GM21576 (cell line): Measurements from ENCODE around the gene C1orf87.

Experiments
- ATAC-seq: cut with Tn5 transposase; IDR thresholded peaks from one replicate; pipeline ENCODE4 v1.9.1; 2021; ENCODE audit warnings: mild to moderate bottlenecking, moderate library complexity; ENCODE audit not compliant: unreplicated experiment

Gene C1orf87

DNA sequence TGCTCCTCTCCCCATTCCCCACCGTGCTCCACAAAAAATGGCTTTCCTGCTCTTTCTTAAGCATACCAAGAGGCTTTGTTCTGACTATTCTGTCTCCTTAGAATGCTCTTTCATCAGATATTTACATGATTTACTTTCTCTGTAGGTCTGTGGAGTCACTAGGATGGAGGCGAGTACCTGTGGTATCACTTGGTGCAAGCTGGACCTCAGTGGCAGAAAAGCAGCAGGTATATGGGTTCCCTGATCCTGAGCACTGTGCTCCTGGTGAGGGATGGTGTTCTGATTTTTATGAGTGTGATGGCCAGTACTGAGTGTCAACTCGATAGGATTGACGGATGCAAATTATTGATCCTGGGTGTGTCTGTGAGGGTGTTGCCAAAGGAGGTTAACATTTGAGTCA is 10.0 kb downstream of the C1orf87 start:
- ATAC-seq = no peak

DNA sequence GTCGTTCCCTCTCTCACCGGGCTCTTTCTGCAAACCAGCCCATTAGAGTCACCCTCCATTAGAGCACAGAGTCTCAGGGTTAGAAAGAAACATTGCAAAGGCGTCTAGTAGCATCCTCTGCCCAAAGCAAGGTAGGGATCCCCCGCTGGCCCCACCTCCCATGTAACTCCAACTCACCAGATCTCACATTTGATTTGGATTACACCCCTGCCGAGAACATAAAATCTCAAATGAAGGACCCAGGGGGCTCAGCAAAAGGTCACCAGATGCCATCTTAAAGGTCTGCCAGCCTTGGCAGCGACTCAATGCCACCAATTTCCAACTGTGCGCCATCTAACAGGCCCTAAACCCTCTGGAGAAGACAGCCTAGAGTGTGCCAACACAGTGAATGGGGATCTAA is 14.1 kb downstream of the C1orf87 start:
- ATAC-seq = no peak

DNA sequence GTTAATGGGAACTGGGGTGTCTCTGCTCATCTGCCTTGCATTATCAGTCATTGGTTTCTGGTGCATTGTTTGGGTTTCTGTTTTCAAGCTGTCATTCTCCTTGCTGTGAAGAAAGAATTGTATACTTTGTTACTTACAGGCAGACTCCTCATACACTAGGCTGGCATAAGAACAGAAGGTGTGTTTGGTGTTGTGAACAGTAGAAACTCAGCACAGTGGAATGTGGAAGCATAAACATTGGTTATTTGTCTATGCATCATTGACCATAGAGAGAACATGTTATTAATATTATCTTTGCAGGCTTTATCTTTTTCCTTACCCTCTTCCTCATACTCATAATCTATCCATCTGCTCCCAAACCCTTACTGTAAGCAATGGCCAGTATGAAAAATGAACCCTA is 18.2 kb downstream of the C1orf87 start:
- ATAC-seq = no peak

DNA sequence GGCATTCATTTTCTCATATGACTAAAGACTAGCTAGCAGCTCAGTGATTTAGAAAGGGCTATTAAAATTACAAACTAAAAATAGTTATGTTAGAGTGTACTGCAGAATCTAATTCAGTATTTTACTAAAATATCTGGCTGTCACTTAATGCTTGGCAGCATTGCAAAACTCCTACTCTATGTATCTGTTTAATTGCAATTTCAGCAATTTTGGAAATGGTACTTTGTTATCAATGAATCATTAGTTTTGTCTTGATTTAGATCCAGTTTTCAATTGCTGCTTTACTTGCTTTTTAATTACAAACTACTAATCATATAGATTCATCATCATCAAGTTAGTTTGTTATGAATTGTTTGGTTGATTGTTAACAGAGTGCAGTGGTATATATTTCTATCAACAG is 19.2 kb downstream of the C1orf87 start:
- ATAC-seq = no peak

DNA sequence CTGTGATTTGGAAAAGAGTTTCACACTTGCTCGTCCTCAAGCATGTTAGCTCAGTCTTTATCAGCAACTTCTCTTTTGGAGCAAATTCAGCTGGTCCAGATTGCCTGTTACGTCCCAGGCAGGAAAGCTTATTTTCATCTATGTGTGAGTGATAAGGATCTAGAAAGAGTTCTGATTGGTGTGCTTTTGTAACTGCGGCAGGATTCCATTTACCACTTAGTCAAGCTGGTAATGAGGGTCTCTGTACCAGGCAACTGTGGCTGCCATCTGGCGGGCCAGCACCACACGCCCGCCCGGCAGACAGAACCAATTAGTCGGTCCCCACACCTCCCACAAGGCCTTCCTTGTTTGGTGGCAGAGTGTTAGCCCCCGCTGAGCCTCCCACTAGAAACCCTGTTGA is 21.0 kb downstream of the C1orf87 start:
- ATAC-seq = no peak

DNA sequence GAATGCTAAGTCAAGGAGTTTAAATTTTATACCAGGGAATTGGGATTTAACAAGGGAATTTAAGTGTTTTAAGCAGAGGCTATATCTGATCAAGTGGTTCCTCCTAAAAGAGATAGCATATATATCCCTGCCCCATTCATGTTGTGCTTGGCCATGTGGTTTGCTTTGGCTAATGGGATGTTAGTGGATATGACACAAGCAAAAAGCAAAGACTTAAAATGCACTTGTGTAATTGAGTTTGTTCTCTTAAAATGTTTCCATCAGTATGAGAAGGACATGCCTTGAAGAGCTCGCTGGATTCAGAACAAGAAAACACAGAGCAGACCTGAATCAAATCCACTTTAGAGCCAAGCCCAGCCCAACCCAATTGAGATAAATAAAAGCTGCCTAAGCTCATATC is 22.4 kb downstream of the C1orf87 start:
- ATAC-seq = no peak

DNA sequence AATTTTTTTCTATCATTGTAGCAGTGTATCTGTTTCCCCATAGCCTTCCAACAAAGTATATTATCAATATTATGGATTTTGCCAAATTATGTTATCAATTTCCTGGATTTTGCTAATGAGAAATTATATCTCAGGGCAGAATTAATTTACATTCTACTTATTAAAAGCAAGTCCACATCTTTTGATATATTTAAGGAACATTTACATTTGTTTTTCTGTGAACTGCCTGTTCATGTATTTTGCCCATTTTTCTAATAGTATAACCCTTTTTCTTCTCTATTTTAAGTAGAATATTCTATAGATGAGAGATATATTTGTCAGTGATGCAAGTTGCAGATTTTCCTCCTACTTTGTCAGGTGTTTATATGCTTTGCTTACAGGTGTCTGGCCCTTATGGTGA is 24.4 kb downstream of the C1orf87 start:
- ATAC-seq = no peak

DNA sequence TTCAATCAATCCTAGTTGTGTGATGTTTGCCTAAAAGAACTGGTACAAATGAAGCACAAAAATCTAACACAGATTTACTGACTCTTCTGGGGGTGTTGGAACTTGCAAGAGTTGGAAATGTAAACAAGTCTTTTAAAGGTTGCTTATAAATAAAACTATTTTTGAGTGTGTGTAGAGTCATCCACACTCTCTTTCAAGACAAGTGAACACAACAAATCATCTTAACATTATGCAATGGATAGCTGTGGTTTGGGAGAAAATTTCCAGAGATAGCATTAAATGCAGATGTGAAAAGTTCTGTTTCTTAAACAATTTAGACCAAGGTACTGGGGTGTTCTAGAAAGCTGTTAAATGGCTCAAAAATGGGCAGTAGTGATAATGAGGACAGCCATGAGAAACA is 28.7 kb downstream of the C1orf87 start:
- ATAC-seq = no peak

DNA sequence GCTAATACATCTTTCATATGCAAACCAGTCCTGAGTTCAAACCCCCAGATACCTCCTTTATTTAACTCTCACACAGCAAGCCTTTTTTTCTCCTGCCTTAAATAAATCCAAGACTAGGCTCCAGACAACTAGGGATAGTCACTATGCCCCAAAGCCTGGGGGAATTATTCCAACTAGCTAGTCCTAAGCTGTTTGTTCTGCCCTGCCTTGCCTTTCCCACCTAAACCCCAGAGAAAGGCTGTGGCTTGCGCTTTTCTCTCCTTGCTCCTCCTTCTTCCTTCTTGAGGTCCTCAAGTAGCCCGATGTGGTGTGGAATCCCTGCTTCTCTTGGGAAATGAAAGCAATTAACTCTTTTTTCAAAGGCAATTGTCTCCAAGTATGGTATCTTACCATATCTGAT is 31.8 kb downstream of the C1orf87 start:
- ATAC-seq = no peak

DNA sequence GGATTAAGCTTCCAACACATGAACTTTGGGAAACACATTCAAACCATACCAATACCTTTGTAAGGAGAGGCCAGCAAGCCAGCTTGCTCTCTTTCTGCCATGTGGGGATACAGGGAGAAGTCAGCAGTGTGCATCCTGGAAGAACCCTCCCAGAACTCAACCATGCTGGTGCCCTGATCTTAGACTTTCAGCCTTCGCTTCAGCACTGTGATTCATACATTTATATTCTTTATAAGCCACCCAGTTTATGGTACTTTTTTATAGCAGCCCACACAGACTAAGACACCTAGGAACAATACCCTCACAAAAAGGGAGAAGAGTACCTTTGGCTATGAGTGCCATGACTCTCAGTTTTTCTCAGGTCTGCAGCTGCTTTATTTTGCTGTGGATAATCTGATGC is 35.9 kb downstream of the C1orf87 start:
- ATAC-seq = no peak

DNA sequence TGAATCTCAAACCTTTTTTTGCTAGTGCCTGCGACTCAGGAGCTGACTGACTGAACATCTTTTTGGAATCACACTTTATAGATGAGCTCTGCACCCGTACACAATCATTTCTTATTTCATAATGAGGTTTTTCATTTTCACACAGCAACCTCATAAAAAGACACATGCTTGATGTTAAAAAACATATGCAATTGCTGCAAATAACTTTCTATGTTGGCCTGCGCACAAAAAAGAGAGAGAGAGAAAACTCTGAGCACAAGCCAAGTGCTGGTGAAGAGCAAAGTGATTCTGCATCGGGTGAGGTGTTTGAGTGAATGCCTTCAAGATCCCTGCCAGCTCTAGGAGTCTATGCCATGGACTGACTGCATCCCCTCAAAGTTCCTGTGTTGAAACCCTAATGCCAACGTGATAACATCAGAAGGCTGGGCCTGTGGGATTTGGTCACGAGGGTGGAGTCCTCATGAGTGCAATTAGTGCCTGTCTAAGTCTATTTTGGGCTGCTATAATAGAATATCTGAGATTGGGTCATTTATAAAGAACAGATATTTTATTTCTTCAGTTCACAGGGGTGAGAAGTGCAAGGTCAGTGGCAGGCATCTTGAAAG is 36.6 kb downstream of the C1orf87 start:
- ATAC-seq = no peak

DNA sequence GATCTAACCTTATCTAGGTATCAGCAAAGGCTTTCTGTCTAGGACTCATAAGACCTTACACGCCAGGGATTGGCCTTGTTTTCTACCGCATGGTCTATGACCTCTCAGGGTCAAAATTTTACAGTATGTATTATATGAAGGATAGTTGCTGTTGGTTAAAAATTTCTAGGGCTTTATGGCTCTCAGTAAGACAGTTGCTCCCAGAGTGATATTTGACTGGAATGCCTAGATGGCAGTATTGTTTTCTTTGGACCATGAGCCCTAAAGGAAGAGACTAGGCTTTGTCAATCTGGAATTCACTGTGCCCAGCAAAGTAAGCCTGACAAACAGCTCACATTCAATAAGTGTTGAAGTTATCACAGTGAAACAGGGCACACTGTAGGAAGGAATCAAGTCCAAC is 37.6 kb downstream of the C1orf87 start:
- no peak for ATAC-seq

DNA sequence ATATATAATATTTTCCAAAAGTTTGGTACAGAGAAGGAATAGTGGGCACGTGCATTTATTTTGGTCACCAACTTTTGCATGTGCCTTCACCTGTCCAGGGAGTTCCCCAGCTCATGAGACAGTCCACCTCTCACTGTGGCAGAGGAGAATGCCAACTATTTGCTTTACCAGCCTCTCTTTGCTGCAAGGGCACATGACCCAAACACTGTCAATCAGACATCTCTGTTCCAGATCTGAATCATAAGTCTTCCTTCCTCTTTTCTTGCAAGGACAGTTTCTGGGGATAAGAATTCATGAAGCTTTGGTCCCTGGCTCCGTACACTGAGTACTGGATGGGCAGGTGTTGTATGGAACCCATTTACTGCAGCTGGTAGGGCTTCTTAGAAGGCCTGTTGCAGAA is 38.6 kb downstream of the C1orf87 start:
- no peak for ATAC-seq

DNA sequence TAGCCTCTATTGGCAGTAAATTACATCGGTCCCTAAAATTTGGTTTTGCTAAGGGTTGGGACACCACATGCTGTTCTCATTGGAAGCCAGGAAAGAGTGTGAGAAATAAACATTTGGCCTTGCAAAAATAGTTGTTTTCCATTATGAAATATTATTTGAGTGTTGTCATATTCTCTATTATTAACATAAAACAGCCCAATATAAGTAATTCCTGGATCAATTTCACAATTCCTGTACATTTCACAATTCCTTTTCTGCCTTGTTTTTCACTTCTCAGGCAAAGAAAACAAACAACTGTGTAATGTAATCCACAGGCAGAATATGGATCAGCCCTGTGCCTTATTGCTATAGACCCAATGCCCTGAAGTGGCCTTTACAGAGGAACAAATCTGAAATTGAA is 40.5 kb downstream of the C1orf87 start:
- ATAC-seq = no peak

DNA sequence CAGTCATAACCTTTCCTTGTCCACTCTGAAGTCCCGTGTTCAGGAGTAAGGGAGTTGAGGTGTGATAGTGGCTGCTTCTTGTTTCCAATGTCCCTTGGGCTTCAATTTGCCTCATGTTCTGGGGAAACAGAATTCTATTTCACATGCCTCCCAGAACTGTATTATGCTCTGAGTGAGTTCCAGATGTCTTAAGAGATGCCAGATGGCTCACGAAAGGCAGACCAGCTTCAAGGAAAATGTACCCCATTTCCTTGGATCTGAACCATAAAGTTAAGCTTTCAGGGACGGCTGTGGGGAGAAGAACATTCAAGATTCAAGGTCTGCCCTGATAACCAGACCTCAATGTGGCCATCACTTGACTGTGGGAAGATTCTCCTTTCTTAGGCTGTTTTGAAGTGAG is 42.4 kb downstream of the C1orf87 start:
- no peak for ATAC-seq

DNA sequence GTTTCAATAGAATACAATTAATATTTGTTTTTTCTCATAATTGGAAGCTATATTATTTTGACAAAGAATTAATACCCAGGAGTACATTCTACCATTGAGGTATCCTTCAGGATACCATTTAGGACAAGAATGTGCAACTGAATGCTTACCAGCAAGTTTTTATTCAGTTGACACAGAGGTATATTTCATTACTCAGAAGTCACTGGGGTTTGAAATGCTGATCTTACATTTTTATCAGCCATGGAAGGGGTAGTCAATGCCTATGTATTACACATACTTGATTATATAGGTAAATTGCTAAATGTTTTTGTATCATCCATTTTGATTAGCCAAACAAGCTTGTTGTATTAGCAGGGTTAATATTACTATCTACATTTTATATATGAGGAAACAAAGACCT is 48.0 kb downstream of the C1orf87 start:
- no peak for ATAC-seq

DNA sequence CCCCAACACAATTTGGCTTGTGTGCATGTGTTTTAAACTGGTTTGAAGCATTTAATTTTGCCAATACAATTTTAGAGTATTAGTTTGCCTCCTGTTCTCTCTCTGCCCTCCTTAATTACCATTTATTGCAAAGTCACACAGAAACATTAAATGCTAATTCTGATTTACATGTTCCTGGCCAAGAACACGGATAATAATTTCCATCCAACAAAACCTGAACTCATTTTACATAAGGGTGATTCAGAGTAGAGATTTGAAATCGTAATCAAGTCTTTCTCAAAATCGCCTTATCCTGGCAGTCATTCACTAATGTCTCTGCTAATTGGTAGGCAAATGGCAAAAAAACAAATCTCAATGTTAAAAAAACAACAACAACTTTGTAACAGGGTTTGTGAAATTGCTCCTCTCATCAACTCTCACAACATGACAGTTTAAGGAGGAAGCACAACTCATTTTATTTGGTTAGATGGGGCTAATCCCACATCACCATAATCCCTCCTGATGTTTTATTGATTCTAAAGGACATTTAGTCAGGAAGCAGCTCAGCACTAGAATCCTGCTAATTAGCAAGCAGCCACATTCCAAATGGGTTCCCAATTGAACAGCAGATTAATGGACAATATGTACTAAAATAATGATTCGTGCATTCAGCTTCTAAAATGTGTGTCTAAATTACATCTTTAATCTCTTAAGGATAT is 55.9 kb downstream of the C1orf87 start:
- ATAC-seq = no peak

DNA sequence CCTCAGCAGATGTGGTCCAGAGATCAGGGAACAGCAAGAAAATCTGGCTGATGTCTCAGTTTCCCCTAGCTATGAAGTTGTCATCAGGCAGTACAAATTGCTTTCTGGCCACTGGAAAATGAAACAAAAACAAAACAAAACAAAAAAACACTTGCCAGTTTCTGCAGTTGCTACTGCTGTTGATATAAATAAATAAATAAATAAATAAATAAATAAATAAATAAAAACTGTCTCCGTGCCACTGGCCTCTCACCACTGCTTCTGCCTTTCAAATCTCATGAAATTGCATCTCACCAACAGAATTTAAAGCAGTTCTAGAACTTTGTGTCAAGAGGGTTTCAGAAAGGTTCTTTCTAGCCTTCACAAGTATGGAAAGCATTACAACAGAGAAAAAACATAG is 62.9 kb downstream of the C1orf87 start:
- no peak for ATAC-seq

DNA sequence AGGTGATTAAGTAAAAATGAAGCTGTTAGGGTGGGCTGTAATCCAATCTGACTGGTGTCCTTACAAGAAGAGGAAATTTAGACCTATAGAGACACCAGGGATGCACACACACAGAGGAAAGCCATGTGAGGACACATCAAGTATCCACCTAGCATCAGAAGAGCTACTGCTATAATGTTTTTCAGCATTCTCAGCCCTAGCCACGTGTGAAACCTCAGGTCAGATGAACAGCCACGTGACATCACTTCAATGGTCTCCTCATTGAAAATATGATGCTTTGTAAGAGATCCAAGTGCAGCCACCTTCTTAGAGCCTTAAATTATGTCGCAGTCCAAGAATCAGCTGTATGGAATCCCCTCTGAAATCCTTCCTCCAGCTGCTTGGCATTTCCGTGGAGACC is 65.1 kb downstream of the C1orf87 start:
- ATAC-seq = no peak

DNA sequence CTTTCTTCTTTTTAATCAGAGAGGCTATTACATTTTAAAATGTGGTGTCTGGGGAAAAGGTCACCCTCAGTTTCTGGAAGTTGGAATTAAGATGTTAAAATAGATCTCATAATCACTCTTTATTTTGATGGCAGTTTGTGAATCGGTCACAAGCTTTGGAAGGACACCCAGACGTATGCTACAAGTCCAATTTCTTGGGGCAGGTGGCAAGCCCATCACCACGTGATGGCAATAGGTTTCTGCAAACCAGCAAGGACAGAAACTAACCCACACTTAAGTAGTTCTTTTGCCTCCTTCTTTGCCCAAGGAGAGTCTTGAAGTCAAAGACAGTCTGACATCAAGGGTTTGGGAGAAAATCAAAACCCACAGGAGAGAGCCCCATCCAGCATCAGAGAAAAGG is 72.9 kb downstream of the C1orf87 start:
- ATAC-seq = no peak

DNA sequence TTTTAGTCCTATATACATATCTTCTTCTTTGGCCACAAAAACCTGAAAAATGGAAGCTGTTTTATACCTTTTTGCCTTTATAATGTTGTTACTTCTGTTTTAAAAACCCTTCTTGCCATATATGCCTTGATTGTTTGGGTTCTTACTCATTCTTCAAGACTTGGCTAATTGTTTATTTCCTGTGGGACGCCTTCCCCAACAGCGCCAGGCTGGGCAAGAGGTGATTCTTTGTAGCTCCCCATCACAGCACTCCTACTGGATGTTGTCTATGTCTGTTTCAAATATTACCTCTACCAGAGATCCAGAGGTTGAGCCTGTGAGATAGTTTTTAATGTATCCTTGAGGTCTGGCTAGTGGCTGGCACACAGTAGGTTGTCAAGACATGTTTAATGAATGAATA is 73.8 kb downstream of the C1orf87 start:
- ATAC-seq = no peak

DNA sequence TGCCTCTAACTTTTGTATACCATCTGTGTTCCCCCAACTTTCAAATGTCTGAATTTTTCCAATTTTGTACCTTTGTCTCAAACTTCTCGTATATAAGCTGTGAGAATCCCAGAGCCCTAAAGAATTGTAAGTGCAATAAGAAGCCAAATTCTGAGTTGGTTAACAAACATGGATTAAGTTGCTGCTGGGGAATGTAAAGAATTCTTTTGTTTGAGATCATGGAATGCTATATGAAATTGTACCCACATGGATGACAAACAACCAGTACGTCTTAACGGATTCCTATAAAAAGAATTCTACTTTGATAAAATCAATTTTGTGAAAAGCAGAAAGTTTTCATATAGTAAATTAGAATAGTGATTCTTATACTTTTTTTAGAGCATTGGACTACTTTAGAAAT is 74.6 kb downstream of the C1orf87 start:
- ATAC-seq = no peak

DNA sequence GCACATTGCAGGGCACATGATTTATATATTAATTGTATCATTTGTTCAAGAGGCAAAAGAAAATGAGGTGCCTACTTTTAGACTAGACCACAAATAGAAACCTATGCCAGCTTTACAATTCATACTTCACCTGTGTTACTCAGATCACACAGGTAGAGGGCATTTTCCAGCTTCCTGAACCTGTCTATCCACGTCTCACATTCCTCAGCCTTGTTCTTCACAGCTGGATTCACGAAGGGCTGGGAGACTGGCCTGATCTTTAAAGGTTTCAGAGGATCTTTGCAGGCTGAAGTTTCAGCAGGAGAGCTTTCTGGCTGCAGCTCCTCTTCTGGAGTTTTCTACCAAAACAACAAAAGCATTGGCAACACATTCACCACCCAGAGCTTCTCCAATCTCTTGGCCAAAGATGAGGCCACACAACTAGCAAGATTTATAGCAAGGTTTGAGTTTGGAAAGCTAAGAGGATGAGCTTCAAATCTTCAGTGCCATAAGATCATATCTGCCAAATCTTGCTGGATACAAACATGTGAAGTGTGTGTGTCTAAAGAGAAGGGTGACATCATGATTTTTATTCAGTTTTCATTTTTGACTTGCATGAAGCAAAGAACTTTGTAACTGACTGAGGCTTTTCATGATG is 76.0 kb downstream of the C1orf87 start:
- ATAC-seq = no peak
